ENCODE measurements around the gene FBN1.

The FBN1 gene

DNA sequence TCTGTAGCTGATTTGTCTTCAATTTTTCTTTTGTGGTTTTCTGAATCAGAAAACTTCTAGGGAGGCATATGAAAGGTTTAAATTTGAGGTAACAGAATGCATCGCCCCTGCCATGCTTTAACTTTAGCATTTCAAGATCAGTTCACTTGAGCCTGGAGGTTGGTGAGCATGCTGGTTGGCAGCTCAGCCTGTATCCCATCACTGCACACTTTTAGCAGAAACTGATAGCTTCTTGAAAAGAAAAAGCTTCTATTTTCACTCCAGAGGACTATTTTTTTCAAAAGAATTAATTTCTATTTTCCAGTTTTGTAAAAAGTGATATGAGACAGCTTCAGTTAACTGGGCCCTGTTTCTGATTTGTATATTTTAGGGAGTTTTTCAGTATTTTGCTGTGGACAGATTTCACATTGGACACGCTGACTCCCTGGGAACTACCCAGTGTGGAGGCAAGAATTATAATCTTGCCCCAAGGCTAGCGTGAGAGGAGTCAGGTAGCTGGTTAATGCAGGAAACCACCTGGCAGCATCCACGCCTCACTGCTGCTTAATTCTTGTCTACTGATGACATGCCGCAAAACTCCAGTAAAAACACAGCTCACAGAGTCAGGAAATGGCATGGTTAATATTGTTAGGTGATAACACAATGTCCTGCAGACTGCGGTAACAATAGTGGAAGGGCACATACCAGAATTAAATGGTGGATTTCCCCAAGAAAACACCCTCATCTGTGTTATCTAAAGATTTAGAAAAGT is 242.9 kb downstream of the FBN1 start:
- H3K9me3 Mint-ChIP-seq = no peaks in the 10 kb centered on the region
- peaks cover 13% of the 10 kb centered on the region for H3K27me3 Mint-ChIP-seq (ENCODE audit: low read depth, poor library complexity)
- H3K27ac Mint-ChIP-seq = no peak overlapping the region
- H3K4me1 Mint-ChIP-seq = peaks cover 27% of the 10 kb centered on the region
- DNase-seq = no peak
- H3K4me3 Mint-ChIP-seq = no peak overlapping the region
- TF ChIP-seq, protein P1, sequence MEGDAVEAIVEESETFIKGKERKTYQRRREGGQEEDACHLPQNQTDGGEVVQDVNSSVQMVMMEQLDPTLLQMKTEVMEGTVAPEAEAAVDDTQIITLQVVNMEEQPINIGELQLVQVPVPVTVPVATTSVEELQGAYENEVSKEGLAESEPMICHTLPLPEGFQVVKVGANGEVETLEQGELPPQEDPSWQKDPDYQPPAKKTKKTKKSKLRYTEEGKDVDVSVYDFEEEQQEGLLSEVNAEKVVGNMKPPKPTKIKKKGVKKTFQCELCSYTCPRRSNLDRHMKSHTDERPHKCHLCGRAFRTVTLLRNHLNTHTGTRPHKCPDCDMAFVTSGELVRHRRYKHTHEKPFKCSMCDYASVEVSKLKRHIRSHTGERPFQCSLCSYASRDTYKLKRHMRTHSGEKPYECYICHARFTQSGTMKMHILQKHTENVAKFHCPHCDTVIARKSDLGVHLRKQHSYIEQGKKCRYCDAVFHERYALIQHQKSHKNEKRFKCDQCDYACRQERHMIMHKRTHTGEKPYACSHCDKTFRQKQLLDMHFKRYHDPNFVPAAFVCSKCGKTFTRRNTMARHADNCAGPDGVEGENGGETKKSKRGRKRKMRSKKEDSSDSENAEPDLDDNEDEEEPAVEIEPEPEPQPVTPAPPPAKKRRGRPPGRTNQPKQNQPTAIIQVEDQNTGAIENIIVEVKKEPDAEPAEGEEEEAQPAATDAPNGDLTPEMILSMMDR (IDR thresholded peaks at IDR 0.05) = no peak
- H3K36me3 Mint-ChIP-seq (ENCODE audit: low read depth) = no peaks in the 10 kb centered on the region

DNA sequence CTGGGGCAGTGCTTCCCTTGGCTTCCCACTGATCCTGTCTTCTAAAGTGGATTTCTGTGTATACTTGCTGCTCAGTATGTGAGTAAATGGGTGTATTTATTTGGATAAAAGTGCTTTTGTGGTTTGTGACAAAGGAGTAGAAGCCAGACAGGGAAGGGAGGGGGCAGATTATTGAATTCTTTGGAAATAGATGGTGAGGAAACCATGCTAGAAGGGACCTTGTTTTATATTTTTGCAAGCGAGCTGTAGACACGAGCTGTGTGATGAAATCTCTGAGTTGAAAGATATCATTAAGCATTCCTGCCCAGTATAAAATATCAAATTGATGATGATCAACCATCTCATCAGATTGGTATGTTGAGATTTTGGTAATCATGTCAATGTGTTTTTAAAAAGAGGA is 245.4 kb downstream of the FBN1 start:
- H3K4me3 Mint-ChIP-seq = no peak overlapping the region
- no peak for DNase-seq
- TF ChIP-seq, protein P1 (IDR thresholded peaks at IDR 0.05) = no peak
- no peaks in the 10 kb centered on the region for H3K36me3 Mint-ChIP-seq (ENCODE audit: low read depth)
- H3K27me3 Mint-ChIP-seq (ENCODE audit: low read depth, poor library complexity) = peaks cover 13% of the 10 kb centered on the region
- no peaks in the 10 kb centered on the region for H3K9me3 Mint-ChIP-seq
- peaks cover 14% of the 10 kb centered on the region for H3K4me1 Mint-ChIP-seq
- H3K27ac Mint-ChIP-seq = no peak overlapping the region

DNA sequence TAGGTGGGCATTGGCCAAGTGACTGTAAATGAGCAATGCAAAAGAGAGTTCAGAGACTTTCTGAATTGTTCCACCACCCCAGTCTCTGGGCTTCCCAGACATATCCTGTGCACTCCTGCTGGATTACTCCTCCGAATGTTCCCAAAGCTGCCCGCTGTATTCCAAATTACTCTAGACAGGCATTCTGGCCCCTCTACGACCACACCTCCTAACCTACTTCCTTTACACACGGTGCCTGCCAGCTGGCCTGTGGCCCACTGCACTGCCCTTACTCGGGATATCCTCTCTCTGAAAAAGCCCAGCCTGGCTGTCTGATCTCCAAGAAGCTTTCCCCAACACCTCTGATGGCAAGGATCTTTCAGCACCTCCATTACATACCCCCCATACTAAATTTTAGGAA is 247.7 kb downstream of the FBN1 start:
- TF ChIP-seq, protein P1 (IDR thresholded peaks at IDR 0.05) = no peak
- Mint-ChIP-seq H3K27ac (no peak overlapping the region), H3K36me3 (ENCODE audit: low read depth) (no peaks in the 10 kb centered on the region), H3K4me1 (peaks cover 22% of the 10 kb centered on the region), H3K9me3 (no peaks in the 10 kb centered on the region), H3K4me3 (no peak overlapping the region), H3K27me3 (ENCODE audit: low read depth, poor library complexity) (peaks cover 13% of the 10 kb centered on the region)
- DNase-seq = no peak

DNA sequence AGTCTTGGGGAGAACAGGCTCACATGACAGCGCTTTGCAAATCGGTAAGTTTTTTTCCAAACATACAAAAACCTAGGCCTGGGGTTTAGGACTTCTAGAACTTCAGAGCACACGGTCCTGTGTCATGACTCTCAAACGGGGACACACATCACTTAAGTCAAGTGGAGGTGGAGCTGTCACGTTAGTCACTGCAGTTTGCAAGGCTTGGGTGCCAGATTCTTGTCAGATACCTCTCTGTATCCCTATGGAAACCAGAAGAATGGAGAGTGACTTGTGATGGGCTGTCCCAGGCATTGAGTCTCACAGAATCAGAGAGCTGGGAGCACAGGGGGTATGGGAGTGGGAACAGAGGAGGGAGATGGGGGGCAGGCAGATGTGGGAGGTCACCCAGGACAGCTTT is 249.5 kb downstream of the FBN1 start:
- Mint-ChIP-seq H3K27me3 (ENCODE audit: low read depth, poor library complexity) (peaks cover 14% of the 10 kb centered on the region), H3K4me1 (peaks cover 28% of the 10 kb centered on the region), H3K36me3 (ENCODE audit: low read depth) (no peaks in the 10 kb centered on the region), H3K9me3 (no peaks in the 10 kb centered on the region), H3K27ac (no peak overlapping the region), H3K4me3 (no peak overlapping the region)
- DNase-seq = no peak
- TF ChIP-seq, protein P1 (IDR thresholded peaks at IDR 0.05) = no peak

DNA sequence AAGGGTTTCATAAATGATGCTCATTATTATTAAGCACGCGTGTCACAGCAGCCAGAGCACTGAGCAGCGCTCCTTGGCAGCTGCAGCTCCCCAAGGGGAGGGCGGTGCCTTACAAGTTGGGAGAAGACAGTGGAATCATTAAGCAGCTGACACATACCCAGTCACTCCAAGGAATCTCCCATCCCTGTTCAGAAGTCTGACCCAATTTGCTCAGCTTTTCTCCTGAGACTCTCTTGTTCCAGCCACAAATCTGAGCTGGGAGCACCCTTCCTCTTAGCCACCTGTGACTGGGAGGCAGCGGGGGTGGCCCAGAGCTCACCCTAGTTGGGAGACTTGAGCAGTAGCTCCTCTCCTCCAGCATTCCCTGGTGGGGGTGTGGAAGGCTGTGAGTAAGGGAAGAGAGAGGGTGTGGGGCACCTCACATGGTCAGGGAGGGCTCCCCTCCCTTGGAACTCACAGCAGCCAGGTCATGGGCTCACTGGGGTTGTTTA is 249.9 kb downstream of the FBN1 start:
- H3K4me3 Mint-ChIP-seq = no peak overlapping the region
- peaks cover 14% of the 10 kb centered on the region for H3K27me3 Mint-ChIP-seq (ENCODE audit: low read depth, poor library complexity)
- no peaks in the 10 kb centered on the region for H3K36me3 Mint-ChIP-seq (ENCODE audit: low read depth)
- no peak overlapping the region for H3K27ac Mint-ChIP-seq
- TF ChIP-seq, protein P1 (IDR thresholded peaks at IDR 0.05) = no peak
- peaks cover 28% of the 10 kb centered on the region for H3K4me1 Mint-ChIP-seq
- no peaks in the 10 kb centered on the region for H3K9me3 Mint-ChIP-seq
- no peak for DNase-seq

DNA sequence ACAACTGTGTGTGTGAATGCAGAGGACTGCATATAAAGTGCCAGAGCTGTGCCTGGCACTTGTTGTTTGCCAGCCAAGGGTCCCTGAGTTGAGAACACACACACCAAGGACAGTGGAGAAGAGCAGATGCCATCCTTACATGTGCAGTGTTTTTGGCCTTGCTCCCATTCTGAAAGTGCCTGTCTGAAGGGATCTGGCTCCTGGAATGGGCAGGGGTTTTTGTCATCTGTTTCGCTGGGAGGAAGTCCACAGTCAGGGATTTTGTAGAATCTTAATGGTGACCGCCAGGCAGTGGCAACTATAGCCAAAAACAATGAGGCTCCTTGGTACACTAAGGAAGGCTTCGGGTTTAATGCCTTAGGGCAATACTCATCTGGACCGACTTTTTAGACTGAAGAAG is 250.5 kb downstream of the FBN1 start:
- H3K27ac Mint-ChIP-seq = no peak overlapping the region
- no peak for DNase-seq
- no peaks in the 10 kb centered on the region for H3K36me3 Mint-ChIP-seq (ENCODE audit: low read depth)
- TF ChIP-seq, protein P1 (IDR thresholded peaks at IDR 0.05) = no peak
- no peak overlapping the region for H3K4me3 Mint-ChIP-seq
- H3K9me3 Mint-ChIP-seq = no peaks in the 10 kb centered on the region
- H3K4me1 Mint-ChIP-seq = peaks cover 28% of the 10 kb centered on the region
- peaks cover 10% of the 10 kb centered on the region for H3K27me3 Mint-ChIP-seq (ENCODE audit: low read depth, poor library complexity)
